NCI-H128 (cell line): Measurements from ENCODE around the gene HDAC10.
A peak's percentile ranks its signal among the peaks of the same experiment; 100 is the strongest.

Experiments used
- DNase-seq: peaks from one replicate; lab custom pipeline; 2025; ENCODE audit not compliant: unreplicated experiment; lab: John Stamatoyannopoulos, UW

Gene HDAC10

GRCh38 chr22:50250555-50251476, at the start of gene HDAC10:
Gene HDAC10, minus strand, starts transcription at chr22:50251265. Its CDS starts 233 bp downstream, at chr22:50251032.
- DNase-seq, result peak; percentile 37

DNA sequence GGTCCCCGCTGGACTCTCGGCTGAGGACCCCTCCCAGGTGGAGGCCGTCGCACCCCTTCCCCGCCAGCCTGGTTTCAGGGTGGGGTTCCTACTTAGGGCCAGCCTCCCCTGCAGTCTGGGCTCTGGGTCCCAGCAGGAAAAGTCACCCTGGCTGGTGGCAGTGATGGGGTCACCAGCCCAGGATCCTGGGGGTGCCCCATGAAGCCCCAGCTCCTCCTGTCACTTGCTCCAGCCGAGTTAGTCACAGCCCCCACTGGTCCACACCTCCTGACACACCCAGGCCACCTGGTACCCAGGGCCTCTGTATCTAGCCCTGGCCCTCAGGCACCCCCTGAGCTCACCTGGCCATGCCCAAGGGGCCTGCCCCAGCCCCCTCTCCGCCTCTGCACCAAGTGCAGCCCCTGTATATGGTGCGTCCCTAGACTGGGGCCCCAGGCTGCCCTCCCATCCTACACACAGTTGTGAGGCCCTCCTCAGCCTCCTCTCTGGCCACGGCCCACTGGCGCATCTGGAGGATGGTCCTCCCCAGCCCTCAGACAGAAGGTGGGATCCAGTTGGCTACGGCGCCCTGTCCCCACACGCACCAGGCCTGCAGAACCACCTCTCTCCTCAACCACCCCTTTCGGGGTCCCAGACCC, 49.7 kb upstream of the HDAC10 start:
- no peak for DNase-seq

DNA sequence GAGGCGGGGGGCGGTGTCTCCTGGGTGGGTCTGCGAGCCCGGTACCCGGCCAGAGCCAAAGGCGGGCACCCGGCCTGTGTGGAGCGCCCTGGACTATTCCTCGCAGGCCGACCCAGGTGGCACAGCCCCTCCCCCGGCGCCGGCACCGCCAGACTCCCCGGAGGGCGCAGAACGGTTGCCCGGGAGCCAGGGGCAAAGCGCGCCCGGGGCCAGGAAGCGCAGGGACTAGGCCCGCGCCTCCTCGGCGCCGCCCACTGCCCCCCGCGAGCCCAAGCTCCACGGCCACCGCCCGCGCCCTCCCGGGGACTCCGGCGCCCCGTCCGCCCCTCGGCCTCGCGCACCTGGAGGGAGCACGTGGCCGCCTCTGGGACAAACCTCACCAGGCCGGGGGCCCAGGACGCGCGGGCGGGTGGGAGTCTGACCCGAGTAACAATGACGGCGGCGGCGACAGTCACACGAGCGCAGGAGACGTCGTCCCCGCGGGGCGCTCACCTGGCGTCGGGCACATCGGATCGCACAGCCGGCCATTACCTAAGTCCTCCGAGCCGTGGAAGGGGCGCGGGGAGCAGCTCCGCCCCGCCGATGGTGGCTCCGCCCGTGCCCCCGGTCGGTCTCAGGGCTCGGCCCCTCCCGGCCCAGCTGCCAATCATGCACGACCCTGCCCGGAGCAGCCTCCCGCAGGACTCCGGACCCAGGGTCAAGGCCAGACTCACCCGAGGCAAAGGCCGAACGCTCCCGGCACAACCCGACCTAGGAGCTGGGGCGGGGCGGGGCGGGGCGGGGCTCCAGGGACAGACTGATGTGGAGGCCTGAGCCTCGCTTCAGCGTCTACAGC, 48.9 kb upstream of the HDAC10 start:
- no peak for DNase-seq

- no peak for DNase-seq
Observed at GRCh38 chr22:50298937-50299784, 48.1 kb upstream of the HDAC10 start.

DNA sequence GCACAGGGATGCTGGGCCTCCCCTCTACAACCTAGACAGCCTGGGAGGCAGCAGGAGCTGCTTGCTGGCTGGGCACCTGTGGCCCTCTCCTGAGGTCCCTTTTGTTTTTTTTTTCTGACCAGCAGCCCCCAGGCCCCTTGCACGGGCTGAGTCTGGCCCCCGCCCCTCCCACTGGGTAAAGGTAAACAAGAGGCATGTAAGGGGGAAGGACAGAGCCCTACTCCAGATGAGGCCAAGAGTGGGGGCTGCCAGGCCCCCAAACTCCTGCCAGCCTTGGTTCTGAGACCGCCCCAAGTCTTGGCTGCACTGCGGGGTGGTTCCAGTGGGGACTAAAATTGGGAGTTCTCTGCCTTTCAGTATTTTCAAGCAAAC, 47.2 kb upstream of the HDAC10 start:
- DNase-seq, result no peak

DNA sequence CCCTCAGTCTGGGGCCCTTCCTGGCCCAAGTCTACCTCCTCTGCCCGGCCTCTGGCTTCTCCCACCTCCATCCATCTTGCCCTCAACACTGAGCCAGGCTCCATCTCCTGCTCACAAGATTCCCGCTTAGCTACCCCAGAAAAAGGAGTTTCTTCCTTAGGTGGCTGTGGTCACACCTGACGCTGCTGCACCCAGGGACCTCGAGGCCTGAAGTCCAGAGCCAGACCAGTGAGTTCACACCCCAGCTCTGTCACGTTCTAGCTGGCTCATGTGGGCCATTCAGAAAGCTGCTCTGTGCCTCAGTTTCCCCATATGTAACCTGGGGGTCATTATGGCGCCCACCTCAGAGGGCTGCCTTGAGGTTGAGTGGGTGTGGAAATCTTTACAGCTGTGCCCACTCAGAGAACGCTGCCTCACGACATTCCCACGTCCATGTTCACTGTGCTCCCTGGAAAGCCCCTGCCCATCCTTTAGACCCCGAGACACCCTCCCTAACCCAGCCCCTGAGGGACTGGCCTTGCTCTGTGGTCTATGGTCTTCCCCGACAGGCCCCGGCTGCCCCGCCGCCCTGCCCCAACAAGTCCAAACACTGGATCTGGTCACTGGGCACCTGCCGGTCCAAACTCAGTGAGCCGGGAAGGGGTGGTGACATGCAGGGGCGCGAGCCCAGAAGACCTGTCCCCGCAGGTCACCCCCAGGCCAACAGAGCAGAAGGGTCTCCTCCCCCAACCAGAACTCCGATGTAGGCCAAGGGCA, 46.6 kb upstream of the HDAC10 start:
- no peak for DNase-seq

DNA sequence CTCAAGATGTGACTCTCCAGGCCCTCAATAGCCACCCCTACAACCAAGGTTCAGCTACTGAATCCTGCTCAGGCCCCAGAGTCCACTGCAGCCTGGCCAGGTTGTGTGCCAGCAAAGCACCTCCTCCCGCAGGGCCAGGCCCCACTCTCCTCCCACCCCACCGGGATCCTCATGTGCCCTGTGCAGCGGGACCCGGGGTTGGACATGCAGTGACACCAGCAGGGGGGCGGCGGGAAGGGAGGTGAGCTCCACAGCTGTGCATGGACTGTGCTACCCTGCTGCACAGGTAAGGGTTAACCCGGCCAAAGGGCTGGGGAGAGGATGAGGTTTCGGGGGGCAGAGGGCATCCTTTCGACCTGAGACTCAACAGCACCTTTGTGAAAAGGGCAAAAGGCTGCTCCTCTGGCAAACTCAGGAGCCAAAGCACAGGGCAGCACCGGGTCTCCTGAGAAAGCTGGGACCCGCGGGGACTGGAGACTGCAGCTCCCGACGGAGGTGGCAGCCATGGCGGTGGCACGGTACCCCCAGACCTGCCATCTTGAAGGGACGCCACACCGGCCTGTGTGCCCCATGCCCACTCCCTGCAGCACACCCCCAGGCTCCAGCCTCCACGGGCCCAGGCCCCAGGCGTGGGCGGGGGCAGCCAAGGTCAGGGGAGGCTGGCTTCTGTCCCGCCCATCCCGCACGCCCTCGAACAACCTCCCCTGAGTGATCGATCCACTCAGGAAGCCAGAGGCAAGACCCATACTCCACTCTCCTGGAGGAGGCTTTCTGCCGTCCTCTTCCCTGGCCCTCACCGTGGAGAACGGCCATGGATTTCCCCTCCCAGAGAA, 45.8 kb upstream of the HDAC10 start:
- no peak for DNase-seq

DNA sequence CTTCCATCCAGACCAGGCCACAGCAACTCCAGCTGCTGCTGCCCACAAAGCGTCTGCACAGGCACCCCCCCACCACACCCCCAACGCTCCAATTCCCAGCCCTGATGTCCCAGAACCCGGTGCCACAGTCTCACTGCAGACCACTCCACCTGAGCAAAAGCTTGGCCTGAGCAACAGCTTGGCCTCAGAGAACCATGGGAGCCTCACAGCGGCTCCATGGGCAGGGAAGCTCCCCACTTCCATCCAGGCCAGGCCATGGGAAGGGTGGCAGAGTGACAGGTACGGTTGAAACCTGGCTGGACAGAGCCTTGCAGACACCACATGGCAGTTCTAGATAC, 43.2 kb upstream of the HDAC10 start:
- no peak for DNase-seq

GRCh38 chr22:50293441-50294318, 42.6 kb upstream of the HDAC10 start:
- DNase-seq, result no peak

DNA sequence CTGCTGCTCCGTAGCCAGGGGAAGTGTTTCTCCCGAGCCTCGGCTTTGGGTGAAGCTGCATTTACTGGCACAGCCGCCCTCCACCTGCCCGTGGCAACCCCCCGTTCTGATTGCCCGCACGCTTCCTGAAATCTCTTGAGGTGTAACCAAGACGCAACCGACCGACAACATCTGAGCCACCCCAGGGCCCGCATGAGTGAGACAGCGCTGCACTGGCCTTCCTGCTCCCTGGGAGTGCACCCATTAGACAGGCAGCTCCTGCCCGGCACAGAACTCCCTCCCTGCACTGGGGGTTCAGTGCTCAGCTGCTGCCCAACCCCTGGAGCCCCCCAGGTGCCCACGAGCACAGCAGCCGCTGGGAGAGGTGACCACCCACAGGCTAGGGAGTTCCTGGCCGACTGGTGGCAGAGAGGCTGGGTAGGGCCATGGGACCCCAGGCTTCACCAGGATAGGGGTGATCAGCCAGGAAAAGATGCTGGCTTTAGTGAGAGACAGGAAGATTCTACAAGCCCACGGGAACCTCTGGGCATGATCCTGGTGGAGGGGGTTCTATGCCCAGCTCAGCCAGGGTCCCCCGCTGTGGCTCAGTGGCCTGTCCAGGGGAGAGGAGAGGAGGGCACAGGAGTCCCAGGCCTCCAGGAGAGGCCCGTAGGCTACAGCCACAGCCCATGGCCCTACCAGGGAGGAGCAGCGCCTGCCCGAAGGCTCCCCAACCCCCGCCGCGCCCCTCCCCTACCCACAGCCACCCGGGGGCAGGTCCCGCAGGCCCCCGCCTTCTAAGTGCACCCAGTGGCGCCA, 41.8 kb upstream of the HDAC10 start:
- DNase-seq, result no peak

GRCh38 chr22:50289942-50290630, 39.0 kb upstream of the HDAC10 start:
- DNase-seq, result no peak

GRCh38 chr22:50289151-50289941, 38.3 kb upstream of the HDAC10 start:
- no peak for DNase-seq

DNA sequence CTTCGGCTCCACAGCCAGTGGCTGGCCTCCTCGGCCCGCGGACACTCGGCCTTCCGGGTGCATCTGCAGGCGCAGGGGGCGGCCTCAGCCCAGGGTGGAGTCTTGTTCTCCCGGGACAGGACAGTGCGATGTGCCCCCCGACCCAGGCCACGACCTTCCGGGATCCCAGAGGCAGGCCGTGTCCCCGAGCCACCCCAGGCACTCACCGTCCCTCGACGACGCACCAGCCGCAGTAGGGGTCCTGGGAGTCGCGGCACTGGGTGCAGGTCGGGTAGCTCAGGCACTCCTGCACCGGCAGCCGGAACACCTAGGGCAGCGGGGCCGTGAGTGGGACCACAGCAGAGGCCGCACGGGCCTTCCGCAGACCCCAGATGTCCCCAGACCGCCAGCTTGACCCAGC, 36.7 kb upstream of the HDAC10 start:
- no peak for DNase-seq

GRCh38 chr22:50286701-50287318, 35.7 kb upstream of the HDAC10 start:
- DNase-seq, result no peak

DNA sequence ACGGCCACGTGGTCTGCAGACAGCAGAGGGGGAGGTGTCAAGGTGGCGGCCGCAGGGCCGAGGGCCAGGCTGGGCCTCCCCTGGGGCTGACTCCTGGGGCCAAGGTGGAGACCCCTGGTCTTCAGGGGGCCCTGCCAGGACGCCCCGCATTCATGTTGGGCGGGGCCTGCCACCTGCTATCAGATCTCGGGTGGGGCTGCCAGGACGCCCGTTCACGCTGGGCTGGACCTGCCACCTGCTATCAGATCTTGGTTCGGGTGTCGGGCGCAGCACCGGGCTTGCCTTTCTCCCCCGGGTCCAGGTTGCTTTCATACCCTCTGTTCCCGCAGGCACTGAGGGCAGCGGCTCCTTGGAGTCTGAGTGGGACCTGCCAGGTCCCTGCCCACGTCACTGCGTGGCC, 35.2 kb upstream of the HDAC10 start:
- DNase-seq, result no peak
